NAMALWA (cell line): Measurements from ENCODE around the gene KHDRBS2.

Source experiments
- DNase-seq: peaks from one replicate; pipeline ENCODE4 v3.0.0-alpha.2; 2015; ENCODE audit warnings: low spot score

KHDRBS2 gene

DNA sequence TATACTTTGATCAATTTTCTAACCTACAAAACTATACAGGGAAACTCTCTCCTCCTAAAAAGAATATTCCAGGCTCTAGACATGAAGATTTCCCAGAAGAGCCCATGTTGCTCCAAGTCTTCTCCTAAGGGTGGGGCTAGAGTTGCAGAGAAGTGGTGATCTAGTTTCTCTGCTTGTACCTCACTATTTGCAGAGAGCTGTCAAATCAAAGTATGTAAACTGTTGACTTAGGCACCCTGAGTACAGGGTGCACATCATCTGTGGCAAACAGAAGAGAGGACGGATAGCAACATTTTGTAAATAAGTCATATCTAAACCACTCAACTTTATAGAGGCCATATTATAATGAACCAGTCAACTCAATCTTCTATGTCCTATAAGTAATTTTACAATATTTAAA lies 250.1 kb downstream of the KHDRBS2 start:
- no peak for DNase-seq

DNA sequence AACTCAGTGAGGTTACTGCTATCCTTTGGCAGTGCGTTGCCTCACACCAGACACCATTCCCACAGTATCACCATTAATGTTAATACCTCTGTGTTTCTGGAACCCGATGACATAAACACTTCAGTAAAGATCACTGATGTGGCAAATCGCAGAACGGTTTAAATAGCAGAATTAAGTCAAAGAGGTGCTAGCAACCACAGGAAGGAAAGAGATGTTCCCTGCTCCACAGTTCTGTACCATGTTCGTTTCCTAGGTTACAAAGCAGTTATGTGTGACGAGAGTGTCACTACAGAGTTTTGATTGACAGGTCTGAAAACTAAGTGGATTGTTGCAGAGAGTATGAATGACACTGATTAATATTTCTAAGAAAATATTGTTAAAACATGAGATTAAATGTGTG lies 272.3 kb downstream of the KHDRBS2 start:
- no peak for DNase-seq

DNA sequence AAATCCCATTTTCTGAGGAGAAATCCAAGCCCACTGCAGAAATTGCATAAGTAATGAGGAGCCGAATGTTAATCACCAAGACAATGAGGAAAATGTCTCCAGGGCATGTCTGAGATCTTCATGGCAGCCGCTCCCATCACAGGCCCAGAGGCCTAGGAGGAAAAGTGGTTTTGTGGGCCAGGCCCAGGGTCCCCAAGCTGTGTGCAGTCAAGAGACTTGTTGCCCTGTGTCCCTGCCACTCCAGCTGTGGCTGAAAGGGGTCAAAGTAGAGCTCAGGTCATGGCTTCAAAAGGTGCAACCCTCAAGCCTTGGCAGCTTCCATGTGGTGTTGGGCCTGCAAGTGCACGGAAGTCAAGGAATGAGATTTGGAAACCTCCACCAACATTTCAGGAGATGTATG lies 276.6 kb downstream of the KHDRBS2 start:
- no peak for DNase-seq

DNA sequence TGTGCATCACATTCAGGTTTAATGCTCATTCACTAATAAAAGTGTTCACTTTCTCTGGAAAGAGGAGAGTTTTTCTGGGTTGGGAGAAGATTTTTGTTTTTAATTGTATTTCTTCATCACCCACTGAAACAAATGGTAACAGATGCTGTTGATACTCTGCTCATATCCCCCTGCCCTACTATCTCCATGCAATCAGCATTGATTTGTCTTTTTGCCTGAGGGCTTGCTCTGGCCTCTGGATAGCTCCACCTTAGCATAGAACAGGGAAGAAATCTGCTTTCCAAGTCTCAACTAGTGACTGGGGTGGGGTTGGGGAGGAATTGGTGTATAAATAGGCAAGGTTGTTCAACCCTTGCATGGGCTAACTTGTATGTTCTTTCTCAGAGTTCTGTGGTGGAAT lies 296.4 kb downstream of the KHDRBS2 start:
- DNase-seq = no peak

DNA sequence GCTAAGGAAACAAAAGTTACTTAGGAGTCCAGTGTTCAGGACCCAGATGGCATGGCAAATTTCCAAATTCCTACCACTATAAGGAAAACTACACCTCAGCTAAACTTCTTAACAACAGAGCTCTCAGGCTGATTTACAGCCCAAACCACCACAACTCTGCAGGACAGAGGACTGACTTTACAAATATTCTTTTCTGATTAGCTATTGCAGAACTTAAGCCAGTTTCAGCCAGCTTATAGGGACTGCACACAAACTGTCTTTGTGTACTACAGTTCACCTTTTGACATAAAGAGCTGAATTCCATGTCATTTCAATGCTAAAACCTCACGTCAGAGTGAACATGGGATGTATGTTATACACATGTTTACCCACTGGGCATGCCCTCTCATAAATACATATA lies 305.4 kb downstream of the KHDRBS2 start:
- DNase-seq = no peak

DNA sequence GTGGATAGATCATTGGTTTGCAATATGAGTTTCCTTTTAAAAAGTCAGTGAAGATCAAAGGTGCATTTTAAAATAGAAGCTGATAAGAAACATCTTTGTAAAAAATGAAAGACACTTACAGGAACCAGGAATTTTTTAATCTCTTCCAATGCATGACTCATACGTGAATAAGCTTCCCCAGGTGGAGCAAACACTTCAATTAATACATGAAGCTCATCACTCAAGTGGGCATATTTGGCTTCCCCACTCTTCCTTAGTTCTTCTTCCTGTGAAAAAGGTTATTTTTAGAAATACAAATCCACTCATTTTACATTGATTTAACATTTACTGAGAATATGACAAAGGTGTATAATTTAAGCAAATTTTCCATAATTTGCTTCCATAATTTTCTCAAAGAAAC lies 308.1 kb downstream of the KHDRBS2 start:
- DNase-seq = no peak

DNA sequence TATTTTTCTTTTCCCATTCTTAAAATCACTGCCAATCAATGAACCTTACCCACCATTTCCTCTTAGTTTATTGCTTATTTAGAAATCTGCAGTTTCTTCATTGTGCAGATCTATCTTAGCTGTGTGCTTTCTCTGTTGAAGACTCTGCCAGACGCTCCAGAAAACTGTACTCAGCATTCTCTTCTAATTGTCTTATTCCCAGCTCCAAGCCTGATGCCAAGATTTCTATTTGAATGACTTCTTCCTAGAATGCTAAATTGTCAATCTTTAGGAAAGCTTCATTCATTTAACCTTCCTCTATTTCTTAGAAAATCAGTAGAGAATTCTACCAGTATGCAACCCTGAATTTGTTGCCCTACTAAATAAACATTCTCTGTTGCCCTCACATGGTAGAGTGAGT lies 308.9 kb downstream of the KHDRBS2 start:
- no peak for DNase-seq

DNA sequence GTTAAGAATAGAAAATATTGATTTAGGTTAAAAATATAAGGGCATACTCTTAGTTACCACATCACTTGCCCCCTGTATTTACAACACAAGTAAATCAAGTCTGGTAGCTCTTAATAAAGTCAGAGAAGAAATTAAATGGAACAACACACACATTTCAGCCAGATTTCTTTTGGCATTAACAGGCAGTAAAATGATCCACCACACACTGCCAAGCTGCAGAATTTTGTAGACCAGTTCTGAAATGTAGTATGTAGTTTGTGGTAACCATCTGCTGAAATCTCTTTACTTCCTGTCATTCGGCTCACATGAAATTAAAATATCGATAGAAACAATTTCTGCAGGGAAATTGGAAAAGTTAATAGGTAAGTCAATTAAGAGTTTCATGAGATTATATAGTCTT lies 326.8 kb downstream of the KHDRBS2 start:
- DNase-seq = no peak

DNA sequence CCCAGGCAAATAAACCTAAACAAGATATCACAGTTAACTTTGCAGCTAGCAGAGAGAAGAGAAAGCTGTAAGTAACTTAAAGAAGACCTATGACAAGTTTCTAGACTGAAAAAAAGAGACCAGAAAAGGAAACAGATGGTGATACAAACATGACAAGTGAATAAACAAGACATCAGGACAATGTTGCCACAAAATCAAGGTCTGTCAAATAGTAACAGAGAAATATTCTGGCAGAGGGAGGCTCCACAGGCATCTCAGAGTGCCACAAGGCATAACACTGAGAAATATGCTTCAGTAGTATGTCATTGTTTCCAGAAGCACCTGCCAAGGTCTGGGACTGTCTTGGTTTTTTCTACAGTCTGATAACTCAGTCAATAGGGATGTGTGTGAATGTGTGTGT lies 332.2 kb downstream of the KHDRBS2 start:
- no peak for DNase-seq

DNA sequence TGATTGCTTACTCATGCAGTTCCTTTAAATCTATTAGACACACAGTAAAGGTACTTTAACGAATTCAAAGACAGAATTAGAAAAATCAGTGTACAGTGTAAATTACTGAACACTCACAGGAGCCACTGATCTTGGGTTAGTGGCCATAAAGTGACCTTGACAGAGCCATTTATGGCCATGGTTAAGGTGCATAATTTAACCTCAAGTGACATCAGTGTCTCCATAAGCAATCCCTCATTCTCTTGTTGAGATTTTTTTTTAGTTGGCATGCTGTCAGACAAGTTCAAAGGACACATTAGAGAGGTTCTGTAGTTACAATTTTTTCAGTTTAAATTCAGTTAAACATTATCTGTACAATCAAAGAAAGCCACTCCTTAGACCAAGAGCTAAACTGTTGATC lies 334.4 kb downstream of the KHDRBS2 start:
- no peak for DNase-seq

DNA sequence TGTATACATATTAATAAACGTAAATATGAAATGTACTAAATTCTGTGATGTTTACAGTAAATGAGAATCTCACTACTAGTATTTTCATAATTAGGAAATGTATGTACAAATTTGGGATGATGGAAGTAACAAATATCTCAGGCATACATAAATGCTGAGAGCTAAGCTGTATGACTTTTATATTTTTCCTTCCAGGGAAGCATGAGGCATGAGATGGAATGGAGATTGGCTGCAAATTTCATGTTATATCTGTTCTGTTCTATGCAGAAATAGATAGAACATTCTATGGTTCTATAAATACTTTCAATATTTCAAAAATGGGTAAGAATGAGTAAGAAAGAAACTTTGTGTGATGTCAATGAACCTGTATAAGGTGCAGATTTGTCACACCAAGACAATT lies 335.2 kb downstream of the KHDRBS2 start:
- no peak for DNase-seq

DNA sequence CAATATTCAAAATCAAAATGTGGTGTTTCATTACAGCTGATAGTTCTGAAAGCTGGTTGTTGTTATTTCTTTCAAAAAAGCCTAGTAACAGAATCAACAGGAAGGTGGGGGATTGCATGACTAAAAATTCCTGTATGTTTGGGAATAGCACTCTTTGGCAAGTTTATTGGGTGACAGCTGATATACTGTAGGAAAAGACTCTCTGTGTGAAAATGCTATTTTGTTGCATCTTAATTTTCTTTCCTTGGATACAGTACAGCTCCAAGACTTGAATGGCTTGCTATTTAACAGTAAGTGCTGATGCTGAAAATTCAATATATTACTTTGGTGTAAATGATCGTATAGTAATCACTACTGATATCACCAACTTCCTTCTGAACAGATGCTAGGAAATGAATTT lies 336.1 kb downstream of the KHDRBS2 start:
- no peak for DNase-seq

DNA sequence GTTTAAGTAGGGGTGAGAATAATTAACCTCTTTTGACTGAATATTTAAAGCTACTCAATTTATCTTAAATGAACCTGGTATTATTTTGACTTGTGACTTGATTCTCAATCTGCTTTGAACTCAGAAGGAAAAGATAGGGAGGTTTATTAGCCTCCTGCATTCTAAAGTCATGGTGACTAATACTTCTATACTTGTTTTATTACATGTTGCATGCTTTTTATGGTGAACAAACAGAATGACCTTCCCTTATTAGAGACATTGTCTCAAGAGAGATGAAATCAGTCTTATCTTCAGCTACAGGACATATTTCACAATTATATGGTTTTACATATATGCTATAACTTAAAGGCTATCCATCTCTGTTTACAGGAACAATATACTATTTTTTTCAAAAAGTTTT lies 336.9 kb downstream of the KHDRBS2 start:
- no peak for DNase-seq

DNA sequence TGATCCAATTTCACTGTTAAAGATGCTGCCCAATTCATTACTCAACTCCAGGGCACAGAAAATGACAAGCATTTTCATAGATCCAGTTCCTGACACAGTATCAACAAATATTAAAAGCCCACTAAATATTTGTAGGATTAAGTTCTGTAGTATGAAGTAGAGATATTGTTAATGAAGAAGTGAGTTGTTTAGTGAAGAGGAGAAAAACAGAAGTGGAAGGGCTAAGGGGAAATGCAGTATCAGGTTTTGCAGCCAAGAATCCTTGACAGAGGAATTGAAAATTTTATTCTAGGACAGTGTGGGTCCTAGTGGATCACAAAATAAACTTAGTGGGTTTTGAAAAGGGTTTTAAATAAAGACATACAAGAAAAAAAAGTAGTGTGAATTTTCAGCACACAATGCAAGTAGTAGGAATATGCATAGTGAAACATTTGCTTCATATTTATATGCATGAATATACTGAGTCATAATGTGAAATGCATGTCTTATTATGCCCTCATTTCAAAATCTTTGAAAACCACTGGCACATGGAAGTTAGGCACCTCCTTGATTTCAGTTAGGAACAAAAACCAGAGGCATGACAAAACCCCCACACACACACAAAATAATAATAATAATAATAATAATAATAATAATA lies 338.6 kb downstream of the KHDRBS2 start:
- no peak for DNase-seq

DNA sequence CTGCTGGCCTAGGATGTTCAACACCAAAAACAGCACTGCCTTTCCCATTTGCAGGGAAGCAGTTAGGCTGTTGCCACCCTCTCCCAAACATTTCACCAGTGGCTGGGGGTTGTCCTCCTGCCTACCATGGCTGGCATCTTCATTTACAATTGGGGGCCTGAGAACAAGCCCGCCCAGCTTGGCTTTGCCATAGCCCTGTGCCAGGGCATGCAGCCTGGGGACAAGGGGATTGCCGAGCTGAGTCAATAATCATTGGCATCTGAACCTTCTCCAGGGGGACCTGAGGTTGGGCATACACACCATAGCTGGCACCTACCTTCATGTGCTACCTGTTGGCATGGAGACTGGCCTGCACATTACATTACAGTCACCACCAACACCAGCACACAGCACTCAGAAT lies 345.1 kb downstream of the KHDRBS2 start:
- DNase-seq = no peak

DNA sequence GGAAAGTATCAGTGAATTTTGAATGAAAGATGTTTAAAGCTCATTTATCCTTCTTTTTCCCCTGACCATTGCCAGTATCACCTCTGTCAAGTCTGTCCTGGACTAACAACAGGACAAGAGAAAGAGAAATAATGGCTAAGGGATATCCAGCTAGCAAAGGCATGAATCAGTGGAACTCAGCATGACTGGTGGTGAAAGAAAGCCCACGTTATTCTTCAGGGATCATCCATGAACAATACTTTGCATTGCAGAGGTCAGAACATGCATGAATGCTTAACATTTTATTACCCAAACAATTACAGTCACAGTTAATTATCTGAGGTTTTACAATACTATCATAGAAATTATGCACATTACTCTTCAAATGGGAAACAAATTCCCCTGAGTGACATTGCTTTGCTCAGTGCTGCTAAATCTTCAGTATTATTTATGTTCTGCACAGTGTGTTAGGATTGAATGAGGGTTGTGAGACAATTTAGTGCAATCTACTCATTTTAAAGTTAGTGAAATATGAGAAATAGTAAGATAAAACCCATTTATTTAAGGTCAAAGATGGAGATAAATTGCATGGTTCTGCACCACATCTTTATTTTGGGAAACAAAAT lies 350.7 kb downstream of the KHDRBS2 start:
- DNase-seq = no peak

DNA sequence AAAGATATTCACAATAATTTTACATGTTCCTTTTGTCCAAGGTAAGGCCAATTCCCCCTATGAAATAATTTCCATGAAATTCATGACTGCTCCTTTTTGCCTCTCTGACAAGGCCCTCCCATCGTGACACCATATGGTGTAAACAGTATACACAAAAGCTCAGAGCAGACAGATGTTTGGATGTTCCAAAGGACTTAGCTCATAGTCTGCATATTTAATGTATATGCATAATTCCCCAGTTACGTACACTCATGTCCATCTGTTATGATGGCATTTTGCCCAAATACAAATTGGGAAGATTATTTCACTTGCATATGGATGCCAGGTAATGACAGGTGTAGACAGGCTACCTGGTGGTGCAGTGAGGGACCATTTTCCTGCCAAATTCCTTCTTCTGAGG lies 376.5 kb downstream of the KHDRBS2 start:
- DNase-seq = no peak

DNA sequence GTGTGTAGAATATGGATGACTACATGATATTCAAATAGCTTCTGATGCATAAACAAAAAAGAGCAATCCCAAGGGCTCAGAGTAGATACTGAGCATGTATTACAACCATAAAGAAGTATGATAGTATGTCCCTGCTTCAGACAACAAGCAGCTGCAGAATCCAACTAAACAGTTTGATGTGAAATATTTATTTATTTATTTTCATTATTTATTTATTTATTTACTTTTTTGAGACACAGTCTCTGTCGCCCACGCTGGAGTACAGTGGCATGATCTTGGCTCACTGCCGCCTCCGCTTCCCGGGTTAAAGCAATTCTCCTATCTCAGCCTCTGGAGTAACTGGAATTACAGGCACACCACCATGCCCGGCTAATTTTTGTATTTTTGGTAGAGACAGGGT lies 384.3 kb downstream of the KHDRBS2 start:
- no peak for DNase-seq

DNA sequence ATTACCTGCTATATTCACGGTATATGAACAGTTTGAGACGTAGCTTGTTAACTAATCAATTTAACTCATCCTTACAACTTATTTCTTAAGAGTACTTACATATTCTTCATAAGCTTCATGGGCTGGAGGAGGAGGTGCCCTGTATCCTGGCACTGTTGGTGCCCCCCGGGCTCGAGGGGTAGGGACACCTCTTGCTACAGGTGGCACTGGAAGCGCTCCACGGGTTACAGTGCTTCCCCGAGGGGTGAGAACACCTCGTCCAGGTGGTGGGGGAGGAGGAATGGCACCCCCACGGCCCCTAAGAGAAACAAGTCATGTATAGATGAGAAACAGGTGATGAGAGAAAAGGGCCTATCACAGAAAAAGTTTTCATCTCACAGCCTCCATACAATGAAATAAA lies 391.5 kb downstream of the KHDRBS2 start:
- DNase-seq = no peak

DNA sequence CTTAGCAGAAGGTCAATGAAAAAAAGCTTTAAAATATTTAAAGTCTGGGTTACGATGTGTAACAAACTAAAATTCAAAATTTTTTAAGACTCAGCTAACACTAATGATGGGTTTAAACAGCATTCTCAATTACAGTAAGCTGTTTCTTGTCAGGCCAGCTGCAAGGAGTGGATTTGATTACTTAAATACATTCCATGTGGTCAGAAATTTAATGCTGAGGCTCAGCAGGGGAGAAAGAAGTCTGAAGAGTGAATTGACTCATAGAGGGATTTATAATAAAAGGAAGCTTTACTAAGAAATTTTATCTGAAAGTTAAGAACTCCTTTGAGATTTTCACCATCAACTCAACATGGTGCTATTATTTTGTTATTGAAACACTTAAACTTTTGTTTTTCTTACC lies 398.6 kb downstream of the KHDRBS2 start:
- no peak for DNase-seq

DNA sequence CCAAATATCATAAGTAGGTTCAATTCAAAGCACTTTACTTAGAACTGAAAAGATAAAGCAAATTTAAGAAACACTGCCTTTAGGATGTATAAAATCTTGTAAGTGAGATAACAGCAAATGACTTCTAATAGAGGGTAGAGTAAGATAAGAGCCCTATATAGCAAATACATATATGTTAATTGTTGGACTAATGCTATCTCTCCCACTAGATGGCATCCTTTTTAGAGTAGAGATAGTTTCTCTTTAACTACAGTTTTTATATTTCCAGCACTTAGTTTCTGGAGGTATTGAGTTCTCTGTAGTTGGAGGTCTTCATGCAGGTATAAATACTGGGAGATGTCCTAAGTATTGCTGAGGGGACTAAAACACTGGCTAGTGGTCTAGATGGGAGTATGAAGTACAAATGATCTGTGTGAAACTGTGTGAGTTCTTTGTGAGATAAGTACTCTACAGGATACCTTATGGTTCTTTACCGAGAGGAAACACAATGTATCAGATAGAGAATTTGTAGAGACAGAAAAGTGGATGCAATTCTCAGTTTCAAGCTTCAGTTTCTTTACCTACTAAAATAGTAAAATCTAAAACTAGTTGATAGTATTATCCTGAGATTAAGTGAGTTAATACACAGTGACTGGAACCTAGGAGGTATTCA lies 399.3 kb downstream of the KHDRBS2 start:
- peak; percentile 31 for DNase-seq

DNA sequence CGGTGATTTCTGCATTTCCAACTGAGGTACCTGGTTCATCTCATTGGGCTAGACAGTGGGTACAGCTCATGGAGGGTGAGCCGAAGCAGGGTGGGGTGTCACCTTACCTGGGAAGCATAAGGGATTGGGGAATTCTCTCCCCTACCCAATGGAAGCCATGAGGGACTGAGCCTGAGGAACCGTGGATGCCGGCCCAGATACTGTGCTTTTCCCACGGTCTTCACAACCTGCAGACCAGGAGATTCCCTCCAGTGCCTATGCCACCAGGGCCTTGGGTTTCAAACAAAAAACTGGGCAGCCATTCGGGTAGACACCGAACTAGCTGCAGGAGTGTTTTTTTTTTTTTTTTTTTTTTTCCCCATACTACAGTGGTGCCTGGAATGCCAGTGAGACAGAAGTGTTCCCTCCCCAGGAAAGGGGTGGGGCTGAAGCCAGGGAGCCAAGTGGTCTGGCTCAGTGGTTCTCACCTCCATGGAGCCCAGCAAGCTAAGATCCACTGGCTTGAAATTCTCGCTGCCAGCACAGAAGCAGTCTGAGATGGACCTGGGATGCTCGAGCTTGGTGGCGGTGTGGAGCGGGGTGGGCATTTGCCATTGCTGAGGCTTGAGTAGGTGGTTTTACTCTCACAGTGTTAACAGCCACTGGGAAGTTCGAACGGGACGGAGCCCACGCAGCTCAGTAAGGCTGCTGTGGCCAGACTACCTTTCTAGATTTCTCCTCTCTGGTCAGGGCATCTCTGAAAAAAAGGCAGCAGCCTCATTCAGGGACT lies 416.2 kb downstream of the KHDRBS2 start:
- DNase-seq = no peak

DNA sequence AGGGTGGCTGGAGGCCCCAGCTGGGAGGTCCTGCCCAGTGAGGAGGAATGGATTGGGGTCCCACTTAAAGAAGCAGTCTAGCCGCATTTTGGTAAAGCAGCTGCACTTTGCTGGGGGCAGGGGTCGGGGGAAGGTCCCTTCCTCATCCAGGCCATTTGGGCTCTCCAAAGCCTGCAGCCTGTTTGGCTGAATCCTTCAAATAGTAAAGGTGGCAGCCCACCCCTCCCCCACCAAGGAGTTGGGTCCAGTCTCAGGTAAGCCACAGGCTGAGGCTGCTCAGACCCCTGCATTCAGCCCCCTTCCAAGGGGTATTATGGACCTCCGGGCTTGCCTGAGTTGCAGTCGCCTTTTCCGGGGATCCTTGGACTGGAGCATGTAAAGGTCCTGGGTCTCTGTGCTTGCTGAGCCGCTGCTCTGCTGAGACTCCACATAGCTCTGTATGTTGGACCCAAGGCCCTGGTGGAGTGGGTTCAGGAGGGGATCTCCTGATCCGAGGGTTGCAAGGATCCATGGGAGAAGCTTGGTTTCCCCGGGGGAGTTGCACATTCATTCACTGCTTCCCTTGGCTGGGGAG lies 417.4 kb downstream of the KHDRBS2 start:
- no peak for DNase-seq
